GM12873 (cell line): ENCODE measurements around the gene NRG2.

ENCODE experiments used
- TF ChIP-seq, protein P1 (sequence below): IDR thresholded peaks from 2 replicates; pipeline ENCODE4 v1.5.1; 2012; ENCODE audit warnings: low read depth, mild to moderate bottlenecking, moderate library complexity, low read length, control low read depth; ENCODE audit not compliant: insufficient read depth; ENCODE audit errors: missing control alignments

The NRG2 gene

DNA sequence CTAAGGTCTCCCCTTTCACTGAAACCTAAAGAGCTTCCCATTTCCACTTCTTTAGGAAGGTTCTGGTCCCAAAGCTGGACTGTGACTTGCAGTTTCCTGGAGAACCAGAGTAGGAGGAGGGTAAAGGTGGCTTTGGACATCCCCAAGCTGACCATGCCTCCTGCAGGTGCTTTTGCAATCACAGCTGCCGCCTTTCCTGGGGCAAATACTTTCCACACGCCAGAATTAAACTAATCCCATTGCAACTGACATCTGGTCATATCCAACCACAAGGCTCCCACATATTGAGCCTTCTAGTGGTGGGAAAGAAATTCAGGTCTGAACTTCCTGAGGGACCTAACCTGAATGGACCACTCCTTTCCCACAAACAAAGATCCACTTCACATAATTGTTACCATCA, 92.7 kb downstream of the NRG2 start:
- TF ChIP-seq, protein P1, sequence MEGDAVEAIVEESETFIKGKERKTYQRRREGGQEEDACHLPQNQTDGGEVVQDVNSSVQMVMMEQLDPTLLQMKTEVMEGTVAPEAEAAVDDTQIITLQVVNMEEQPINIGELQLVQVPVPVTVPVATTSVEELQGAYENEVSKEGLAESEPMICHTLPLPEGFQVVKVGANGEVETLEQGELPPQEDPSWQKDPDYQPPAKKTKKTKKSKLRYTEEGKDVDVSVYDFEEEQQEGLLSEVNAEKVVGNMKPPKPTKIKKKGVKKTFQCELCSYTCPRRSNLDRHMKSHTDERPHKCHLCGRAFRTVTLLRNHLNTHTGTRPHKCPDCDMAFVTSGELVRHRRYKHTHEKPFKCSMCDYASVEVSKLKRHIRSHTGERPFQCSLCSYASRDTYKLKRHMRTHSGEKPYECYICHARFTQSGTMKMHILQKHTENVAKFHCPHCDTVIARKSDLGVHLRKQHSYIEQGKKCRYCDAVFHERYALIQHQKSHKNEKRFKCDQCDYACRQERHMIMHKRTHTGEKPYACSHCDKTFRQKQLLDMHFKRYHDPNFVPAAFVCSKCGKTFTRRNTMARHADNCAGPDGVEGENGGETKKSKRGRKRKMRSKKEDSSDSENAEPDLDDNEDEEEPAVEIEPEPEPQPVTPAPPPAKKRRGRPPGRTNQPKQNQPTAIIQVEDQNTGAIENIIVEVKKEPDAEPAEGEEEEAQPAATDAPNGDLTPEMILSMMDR, result no peak

DNA sequence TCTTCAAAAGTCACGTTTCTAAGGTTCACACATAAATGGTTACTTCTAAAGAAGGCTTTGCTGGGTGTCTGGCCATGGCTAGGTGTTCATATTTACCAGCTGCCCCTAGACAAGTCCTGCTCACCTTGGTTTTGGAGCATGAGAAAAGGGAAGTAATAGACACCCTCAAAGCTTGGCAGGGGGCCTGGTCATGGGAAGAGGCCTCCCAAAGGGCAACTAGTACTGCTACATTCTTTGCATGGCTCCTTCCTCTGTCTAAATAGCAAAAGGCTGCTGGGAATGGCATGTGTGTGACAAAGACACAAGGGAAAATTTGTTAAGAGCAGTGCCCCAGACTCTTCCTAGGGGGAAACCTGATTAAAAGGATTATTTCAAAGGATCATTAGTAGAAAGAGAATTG, 93.4 kb downstream of the NRG2 start:
- TF ChIP-seq, protein P1, result no peak

DNA sequence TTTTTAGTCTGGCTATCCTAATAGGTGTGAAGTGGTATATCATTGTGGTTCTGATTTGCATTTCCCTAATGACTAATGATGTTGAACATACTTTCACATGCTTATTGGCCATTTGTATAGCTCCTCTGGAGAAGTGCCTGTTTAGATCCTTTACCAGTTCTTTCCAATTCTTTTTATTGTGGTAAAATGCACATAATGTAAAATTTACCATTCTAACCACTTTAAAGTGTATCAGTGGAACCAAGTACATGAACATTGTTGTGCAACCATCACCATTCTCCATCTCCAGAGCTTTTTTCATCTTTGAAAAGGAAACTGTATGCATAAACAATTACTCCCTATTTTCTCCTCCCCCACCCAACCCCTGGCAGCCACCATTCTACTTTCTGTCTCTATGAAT, 95.4 kb downstream of the NRG2 start:
- TF ChIP-seq, protein P1, result no peak

DNA sequence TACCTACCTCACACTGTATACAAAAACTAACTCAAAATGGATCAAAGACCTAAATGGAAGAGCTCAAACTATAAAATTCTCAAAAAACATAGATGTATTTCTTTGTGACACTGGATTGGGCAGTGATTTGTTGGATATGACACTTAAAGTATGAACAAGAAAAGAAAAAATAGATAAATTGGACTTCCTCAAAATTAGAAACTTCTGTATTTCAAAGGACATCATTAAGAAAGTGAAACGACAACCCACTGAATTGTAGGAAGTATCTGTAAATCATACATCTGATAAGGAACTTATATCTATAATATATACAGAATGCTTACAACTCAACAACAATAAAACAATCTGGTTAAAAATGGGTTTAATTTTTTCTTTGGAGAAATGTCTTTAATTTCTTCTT, 96.7 kb downstream of the NRG2 start:
- TF ChIP-seq, protein P1, result no peak

DNA sequence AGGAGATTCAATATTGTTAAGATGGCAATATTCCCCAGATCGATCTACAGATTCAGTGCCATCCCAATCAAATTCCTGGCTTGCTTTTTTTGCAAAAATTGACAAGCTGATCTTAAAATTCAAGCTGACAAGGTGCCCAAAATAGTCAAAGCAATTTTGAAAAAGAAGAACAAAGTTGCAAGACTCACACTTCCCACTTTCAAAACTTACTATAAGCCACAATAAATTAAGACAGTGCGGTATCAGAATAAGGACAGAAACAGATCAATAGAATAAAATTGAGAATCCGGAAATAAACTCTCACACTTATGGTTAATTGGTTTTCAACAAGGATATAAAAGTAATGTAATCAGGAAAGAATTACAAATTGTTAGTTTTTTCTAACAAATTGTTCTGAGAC, 97.1 kb downstream of the NRG2 start:
- TF ChIP-seq, protein P1, result no peak

DNA sequence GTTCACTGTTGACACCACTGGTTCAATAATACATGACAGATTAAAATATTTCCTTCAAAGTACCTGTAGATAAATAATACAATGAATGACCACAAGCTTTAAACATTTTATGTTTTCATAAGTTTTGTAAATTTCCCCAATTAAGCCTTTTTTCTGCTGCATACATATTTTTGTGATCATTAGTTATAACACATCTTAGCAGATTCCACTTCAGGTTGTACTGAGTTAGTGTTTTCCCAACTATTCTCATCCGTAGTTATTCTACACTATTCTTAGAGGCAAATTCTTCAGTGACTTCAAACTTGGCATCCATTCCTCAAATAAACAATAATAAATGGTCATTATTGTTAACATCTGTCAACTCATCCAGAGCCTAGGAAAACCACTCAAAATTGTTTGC, 100.9 kb downstream of the NRG2 start:
- TF ChIP-seq, protein P1, result no peak

DNA sequence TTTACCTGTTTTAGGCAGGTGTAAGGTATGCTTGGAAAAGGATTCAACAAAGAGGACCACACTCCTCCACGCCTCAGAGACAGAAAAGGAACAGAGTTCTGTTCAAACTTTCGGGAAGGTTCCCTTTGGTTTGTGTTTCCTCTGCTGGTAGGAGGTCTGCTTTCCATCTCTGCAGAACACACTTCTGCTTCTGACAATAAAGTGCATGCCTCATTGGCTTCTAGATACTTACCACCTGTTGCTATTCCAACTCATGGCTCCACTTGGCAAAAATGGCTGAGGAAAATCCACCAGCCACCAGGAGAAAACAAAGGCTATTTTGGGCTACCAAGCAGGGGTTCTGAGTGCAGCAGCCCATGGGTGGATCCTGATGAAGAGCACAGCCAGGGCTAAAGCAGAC, 112.7 kb downstream of the NRG2 start:
- TF ChIP-seq, protein P1, result no peak

DNA sequence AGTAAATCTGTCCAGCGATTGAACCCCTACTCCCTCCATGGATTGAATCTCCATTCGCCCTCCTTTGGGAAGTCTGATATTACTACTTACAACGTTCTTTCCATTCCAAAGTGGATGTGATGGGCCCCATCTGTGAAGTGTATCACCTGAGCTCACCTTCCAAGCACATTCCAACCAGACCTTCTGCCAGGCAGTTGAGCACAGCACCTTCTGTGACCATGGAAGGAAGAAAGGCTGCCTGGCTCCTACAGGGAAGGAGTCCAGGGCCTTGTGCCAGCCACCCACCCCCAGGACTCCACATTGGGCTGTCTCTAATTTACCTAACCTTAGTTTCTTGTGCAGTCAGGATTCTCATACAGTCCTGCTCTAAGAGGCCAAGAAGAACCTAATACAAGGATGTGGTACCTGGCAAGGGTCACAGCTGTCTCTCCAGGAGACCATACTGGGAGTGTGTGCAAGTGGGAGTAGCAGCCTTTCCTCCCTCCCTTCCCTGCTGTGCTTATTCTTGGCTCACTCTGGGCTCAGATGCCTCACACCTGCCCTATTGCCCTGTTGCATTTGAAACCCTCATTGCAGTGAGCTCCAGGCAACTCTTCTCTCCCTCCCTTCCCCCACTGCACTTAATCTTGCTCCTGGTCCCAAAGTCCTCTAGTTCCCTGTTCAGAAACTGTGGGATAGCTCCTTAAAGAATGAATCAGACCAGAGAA, 116.1 kb downstream of the NRG2 start:
- TF ChIP-seq, protein P1, result no peak
